ENCODE data around the gene BRINP2.

DNA sequence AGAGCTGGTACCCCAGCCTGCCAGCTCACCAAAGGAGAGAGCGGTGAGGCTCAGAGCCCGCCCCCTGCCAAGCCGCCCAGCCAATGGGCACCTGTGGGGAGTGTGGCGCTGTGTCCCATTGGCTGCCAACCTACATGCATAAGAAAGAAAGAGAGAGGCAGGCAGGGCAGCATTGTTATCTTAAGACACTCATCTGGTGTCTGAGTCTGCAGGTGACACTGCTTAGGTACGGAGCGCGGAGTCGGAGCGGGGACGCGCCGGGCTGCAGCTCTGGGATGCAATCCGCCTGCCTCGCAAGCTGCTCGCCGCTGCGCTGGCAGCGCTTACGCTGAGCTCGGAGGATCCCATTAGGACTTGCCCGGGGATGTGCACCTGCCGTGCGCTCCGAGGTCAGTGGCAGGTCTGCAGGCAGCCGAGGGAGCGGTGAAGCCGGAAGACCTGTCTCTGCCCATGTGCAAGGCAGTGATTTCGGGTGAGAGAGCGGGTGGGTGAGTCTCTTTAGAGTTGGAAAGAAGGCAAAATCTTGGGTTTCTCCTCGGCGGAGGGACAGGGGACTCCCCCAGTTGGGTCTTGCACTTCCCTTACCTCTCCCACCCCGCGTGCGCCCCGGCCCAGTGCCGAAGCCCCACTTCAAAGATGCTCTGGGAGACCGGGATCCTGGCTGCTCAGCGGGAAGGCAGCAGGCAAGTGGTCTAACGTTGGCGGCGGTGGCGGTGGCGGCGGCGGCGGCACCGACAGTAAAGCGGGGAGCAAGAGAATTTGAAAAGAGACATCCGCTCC lies at the start of gene BRINP2:
- TF ChIP-seq, protein P1, sequence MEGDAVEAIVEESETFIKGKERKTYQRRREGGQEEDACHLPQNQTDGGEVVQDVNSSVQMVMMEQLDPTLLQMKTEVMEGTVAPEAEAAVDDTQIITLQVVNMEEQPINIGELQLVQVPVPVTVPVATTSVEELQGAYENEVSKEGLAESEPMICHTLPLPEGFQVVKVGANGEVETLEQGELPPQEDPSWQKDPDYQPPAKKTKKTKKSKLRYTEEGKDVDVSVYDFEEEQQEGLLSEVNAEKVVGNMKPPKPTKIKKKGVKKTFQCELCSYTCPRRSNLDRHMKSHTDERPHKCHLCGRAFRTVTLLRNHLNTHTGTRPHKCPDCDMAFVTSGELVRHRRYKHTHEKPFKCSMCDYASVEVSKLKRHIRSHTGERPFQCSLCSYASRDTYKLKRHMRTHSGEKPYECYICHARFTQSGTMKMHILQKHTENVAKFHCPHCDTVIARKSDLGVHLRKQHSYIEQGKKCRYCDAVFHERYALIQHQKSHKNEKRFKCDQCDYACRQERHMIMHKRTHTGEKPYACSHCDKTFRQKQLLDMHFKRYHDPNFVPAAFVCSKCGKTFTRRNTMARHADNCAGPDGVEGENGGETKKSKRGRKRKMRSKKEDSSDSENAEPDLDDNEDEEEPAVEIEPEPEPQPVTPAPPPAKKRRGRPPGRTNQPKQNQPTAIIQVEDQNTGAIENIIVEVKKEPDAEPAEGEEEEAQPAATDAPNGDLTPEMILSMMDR (IDR thresholded peaks at IDR 0.05; ENCODE audit: control extremely low read depth in 1 of 3, insufficient read depth in 1 of 3, low read depth in 1 of 3, low read length in 3 of 3) = no peak
- TF ChIP-seq POLR2A (IDR thresholded peaks at IDR 0.05; ENCODE audit: control extremely low read depth in 1 of 2, low read depth in 2 of 2, low read length in 2 of 2) (no peak), CREB1 (IDR thresholded peaks at IDR 0.05) (no peak), EGR1 (IDR thresholded peaks at IDR 0.05; ENCODE audit: borderline replicate concordance, low read depth, low read length) (no peak), CHD1 (IDR thresholded peaks at IDR 0.05; ENCODE audit: low read depth, low read length) (no peak), SP2 (IDR thresholded peaks at IDR 0.05; ENCODE audit: low read length) (peak; percentile 69), TAF1 (IDR thresholded peaks at IDR 0.05; ENCODE audit: low read depth, low read length) (peak; percentile 79), POU5F1 (IDR thresholded peaks at IDR 0.05; ENCODE audit: low read depth, low read length) (peak; percentile 89; the same call in 1 of the 2 replicates), EZH2 (IDR thresholded peaks at IDR 0.05; ENCODE audit: low read depth, low read length, severe bottlenecking) (no peak), JUND (IDR thresholded peaks at IDR 0.05; ENCODE audit: low read length) (no peak), SRF (IDR thresholded peaks at IDR 0.05; ENCODE audit: low read depth, low read length) (no peak), SIN3A (conservative IDR thresholded peaks at IDR 0.05 in 1 of 2, IDR thresholded peaks at IDR 0.05 in 1 of 2; ENCODE audit: low read depth in 1 of 2, low read length in 2 of 2) (0 out of 4 replicates have a peak, but pooled peaks of 1 of the 2 experiments have one; percentile 39), POLR2AphosphoS5 (IDR thresholded peaks at IDR 0.05; ENCODE audit: low read depth, low read length) (peak; percentile 45; the same call in 1 of the 2 replicates), KDM4A (IDR thresholded peaks at IDR 0.05; ENCODE audit: low read depth, low read length, severe bottlenecking) (peak; percentile 60)

Data from H1 (cell line).